Measurements from ENCODE around the gene PLEKHA7. TPM values are rescaled to one million over a fixed set of nuclear protein-coding genes. Genes with fewer than 3 reads are reported as not detected.

PLEKHA7 gene
- total RNA-seq, 4 donors from 2014 or later: 24.1 to 49.3 (median 28.8) TPM

- no peak for TF ChIP-seq CTCF (IDR thresholded peaks at IDR 0.05)
- no peak for ATAC-seq (ENCODE audit: low FRiP score)
- DNase-seq (ENCODE audit: low spot score): no peak
Measured at GRCh38 chr11:16799221-16799620, 215.0 kb downstream of the PLEKHA7 start.

- DNase-seq (ENCODE audit: low spot score) (no peak), ATAC-seq (ENCODE audit: low FRiP score) (no peak)
- no peak for TF ChIP-seq CTCF (IDR thresholded peaks at IDR 0.05)
Measured at GRCh38 chr11:16797776-16798175, 216.4 kb downstream of the PLEKHA7 start.

GRCh38 chr11:16796311-16796710, 217.9 kb downstream of the PLEKHA7 start:
- no peak for TF ChIP-seq CTCF (IDR thresholded peaks at IDR 0.05)
- ATAC-seq (ENCODE audit: low FRiP score) (no peak), DNase-seq (ENCODE audit: low spot score) (no peak)

- no peak for DNase-seq (ENCODE audit: low spot score)
- TF ChIP-seq CTCF (IDR thresholded peaks at IDR 0.05): no peak
- ATAC-seq (ENCODE audit: low FRiP score): no peak
Measured at GRCh38 chr11:16795146-16795545, 219.1 kb downstream of the PLEKHA7 start.

- DNase-seq (ENCODE audit: low spot score): no peak
- no peak for ATAC-seq (ENCODE audit: low FRiP score)
- no peak for TF ChIP-seq CTCF (IDR thresholded peaks at IDR 0.05)
Measured at GRCh38 chr11:16794047-16794818, 220.0 kb downstream of the PLEKHA7 start.

GRCh38 chr11:16793511-16793910, 220.7 kb downstream of the PLEKHA7 start:
- TF ChIP-seq CTCF (IDR thresholded peaks at IDR 0.05): no peak
- ATAC-seq (ENCODE audit: low FRiP score) (no peak), DNase-seq (ENCODE audit: low spot score) (no peak)

- ATAC-seq (ENCODE audit: low FRiP score): no peak
- TF ChIP-seq CTCF (IDR thresholded peaks at IDR 0.05): no peak
- DNase-seq (ENCODE audit: low spot score): no peak
Measured at GRCh38 chr11:16793009-16793408, 221.2 kb downstream of the PLEKHA7 start.

All from omental fat pad (tissue), 4 donors.